ENCODE data around the gene ASAP3.
A peak's percentile ranks its signal among the peaks of the same experiment; 100 is the strongest.

The ASAP3 gene

GRCh38 chr1:23481026-23481597 is 2.9 kb downstream of the ASAP3 start (continued):
- no peak for TF ChIP-seq ZNF792 (tag by site-specific recombination; IDR thresholded peaks at IDR 0.05)

GRCh38 chr1:23480187-23481025 is 3.6 kb downstream of the ASAP3 start:
- Histone ChIP-seq H3K4me3 (ENCODE audit: low read depth, low read length) (no peak overlapping the region), H3K27ac (ENCODE audit: extremely low read depth, low read depth, low read length) (no peak overlapping the region), H3K9me3 (ENCODE audit: control insufficient read depth, insufficient read depth, low read depth, low read length) (no peaks in the 10 kb centered on the region), H3K4me1 (ENCODE audit: control insufficient read depth, insufficient read depth, low read length) (0 out of 2 replicates have a peak, but pooled peaks cover 2% of the 10 kb centered on the region), H3K36me3 (ENCODE audit: control insufficient read depth in 2 of 2, insufficient read depth in 1 of 2, low read length in 2 of 2) (no peaks in the 10 kb centered on the region)
- ChIA-PET POLR2A (no interaction called here), CTCF (interaction anchor here (0.5 to 7.5 kb wide), 2 partner anchors 9 to 16 kb away, joined by 3 to 72 read pairs; no protein-coding TSS in a partner anchor)
- TF ChIP-seq KLF10 (tag by site-specific recombination; IDR thresholded peaks at IDR 0.05) (0 out of 2 replicates have a peak, but pooled peaks have one; percentile 28), ZNF18 (tag by site-specific recombination; IDR thresholded peaks at IDR 0.05) (no peak), PRDM10 (tag by site-specific recombination; IDR thresholded peaks at IDR 0.05) (peak; percentile 89), KLF9 (tag by site-specific recombination; IDR thresholded peaks at IDR 0.05; ENCODE audit: low read depth) (peak; percentile 40; the same call in 1 of the 2 replicates)

- TF ChIP-seq ZIC2 (tag by site-specific recombination; IDR thresholded peaks at IDR 0.05): no peak
- H3K4me3 ChIP-seq (ENCODE audit: low read depth, low read length): no peak overlapping the region
- no peaks in the 10 kb centered on the region for H3K36me3 ChIP-seq (ENCODE audit: control insufficient read depth in 2 of 2, insufficient read depth in 1 of 2, low read length in 2 of 2)
- POLR2A ChIA-PET: interaction anchor here (0.5 kb wide), 1 partner anchor 61 kb away, joined by 5 read pairs; no protein-coding TSS in a partner anchor
- H3K27ac ChIP-seq (ENCODE audit: extremely low read depth, low read depth, low read length): no peak overlapping the region
- H3K4me1 ChIP-seq (ENCODE audit: control insufficient read depth, insufficient read depth, low read length): 0 out of 2 replicates have a peak, but pooled peaks cover 2% of the 10 kb centered on the region
- CTCF ChIA-PET: interaction anchor here (1.0 kb wide), 1 partner anchor 18 kb away, joined by 4 read pairs; no protein-coding TSS in a partner anchor
- no peaks in the 10 kb centered on the region for H3K9me3 ChIP-seq (ENCODE audit: control insufficient read depth, insufficient read depth, low read depth, low read length)
These were observed 4.4 kb downstream of the ASAP3 start for GRCh38 chr1:23479666-23479941.

GRCh38 chr1:23478896-23479665 is 4.9 kb downstream of the ASAP3 start:
- POLR2A ChIA-PET: interaction anchor here (0.5 to 0.6 kb wide), 2 partner anchors 8 to 62 kb away, joined by 5 read pairs; no protein-coding TSS in a partner anchor
- TF ChIP-seq ZNF239 (tag by site-specific recombination; IDR thresholded peaks at IDR 0.05): peak; percentile 64; the same call in 1 of the 2 replicates
- TF ChIP-seq ZFP41 (tag by site-specific recombination; IDR thresholded peaks at IDR 0.05; ENCODE audit: borderline replicate concordance): no peak
- TF ChIP-seq SP2 (tag by site-specific recombination; IDR thresholded peaks at IDR 0.05): 0 out of 2 replicates have a peak, but pooled peaks have one; percentile 9
- TF ChIP-seq PRDM1 (tag by site-specific recombination; IDR thresholded peaks at IDR 0.05): peak; percentile 23; the same call in 1 of the 2 replicates
- TF ChIP-seq PATZ1 (tag by site-specific recombination; IDR thresholded peaks at IDR 0.05): peak; percentile 80
- no peak for TF ChIP-seq ZNF544 (tag by site-specific recombination; IDR thresholded peaks at IDR 0.05)
- TF ChIP-seq ZNF629 (tag by site-specific recombination; IDR thresholded peaks at IDR 0.05): peak; percentile 36; the same call in 1 of the 2 replicates
- CTCF ChIA-PET: interaction anchor here (1.0 kb wide), 1 partner anchor 18 kb away, joined by 4 read pairs; no protein-coding TSS in a partner anchor
- no peaks in the 10 kb centered on the region for H3K9me3 ChIP-seq (ENCODE audit: control insufficient read depth, insufficient read depth, low read depth, low read length)
- H3K4me1 ChIP-seq (ENCODE audit: control insufficient read depth, insufficient read depth, low read length): 0 out of 2 replicates have a peak, but pooled peaks cover 2% of the 10 kb centered on the region
- H3K36me3 ChIP-seq (ENCODE audit: control insufficient read depth in 2 of 2, insufficient read depth in 1 of 2, low read length in 2 of 2): no peaks in the 10 kb centered on the region
- H3K27ac ChIP-seq (ENCODE audit: extremely low read depth, low read depth, low read length): no peak overlapping the region
- no peak overlapping the region for H3K4me3 ChIP-seq (ENCODE audit: low read depth, low read length)
